ENCODE results near the gene KAZN.

GRCh38 chr1:14627608-14628489, 29.4 kb downstream of the KAZN start:
- TF ChIP-seq CTCF (IDR thresholded peaks at IDR 0.05): no peak
- no peak for TF ChIP-seq POLR2A (IDR thresholded peaks at IDR 0.05)
